Endothelial cell of umbilical vein (primary cell): ENCODE results near the gene ANXA2R. TPM values are rescaled to one million over a fixed set of nuclear protein-coding genes. Genes with fewer than 3 reads are reported as not detected.

Experiments used
- BruUV-seq: library from RNA; stranded (reverse); fragments of 400-500 nt; replicated peaks from 2 replicates; lab custom pipeline; 2021; lab: Mats Ljungman, UMichigan
- CTCF ChIA-PET: fragments of 300-600, 350-600 bp; sonication (Branson Sonifier 250); formaldehyde crosslinking; loops from one replicate; lab custom pipeline; 2021; ENCODE audit warnings: antibody characterized with exemption, inconsistent platforms; lab: Charles Lee
- POLR2A ChIA-PET: fragments of 300-600, 350-600 bp; sonication (Branson Sonifier 250); formaldehyde crosslinking; loops from one replicate; lab custom pipeline; 2021; ENCODE audit warnings: antibody characterized with exemption, inconsistent platforms; lab: Charles Lee
- DNase-seq: peaks from one replicate; pipeline ENCODE4 v3.0.0-alpha.2; 2011; ENCODE audit warnings: low read depth, low spot score
- FAIRE-seq: peaks from 2 replicates; lab custom pipeline; 2011; peaks lifted over from hg19 to GRCh38; lab: Jason Lieb, UNC
- H2AFZ ChIP-seq: 2 replicates; pipeline ENCODE4 v1.6.0; 2012; ENCODE audit warnings: low read depth, low read length, control low read depth, inconsistent platforms
- H3K27ac ChIP-seq: 2 replicates; pipeline ENCODE4 v1.5.1; 2011; ENCODE audit warnings: low read depth, mild to moderate bottlenecking, control low read depth, low read length, moderate library complexity; ENCODE audit not compliant: insufficient read depth
- H3K27me3 ChIP-seq, 2 experiments: 2 replicates each; pipeline versions ENCODE4 v1.6.0 to v1.6.1; 2011; ENCODE audit warnings: low read length in 2 of 2, mixed read lengths in 1 of 2; ENCODE audit not compliant: control insufficient read depth in 2 of 2, insufficient read depth in 2 of 2
- H3K36me3 ChIP-seq, 2 experiments: 2 replicates in 1 of 2; 3 replicates in 1 of 2; pipeline ENCODE4 v1.5.1; 2011; ENCODE audit warnings: low read length in 2 of 2, mild to moderate bottlenecking in 1 of 2, moderate library complexity in 1 of 2; ENCODE audit not compliant: control insufficient read depth in 2 of 2, insufficient read depth in 2 of 2; ENCODE audit errors: extremely low read depth in 1 of 2
- H3K4me1 ChIP-seq: 3 replicates; pipeline ENCODE4 v1.5.1; 2011; ENCODE audit warnings: mild to moderate bottlenecking, low read length; ENCODE audit not compliant: control insufficient read depth, insufficient read depth; ENCODE audit errors: extremely low read depth
- H3K4me2 ChIP-seq: 2 replicates; pipeline ENCODE4 v1.6.1; 2011; ENCODE audit warnings: low read length, control low read depth, mixed read lengths; ENCODE audit not compliant: insufficient read depth
- H3K4me3 ChIP-seq, 3 experiments: fragments of 200-600 bp in 1 of 3; sonication (generic), shearing (Covaris generic) in 1 of 3; replicated peaks in 1 of 3; 2 replicates each; pipeline ENCODE4 v1.5.1; 2011 to 2016; ENCODE audit warnings: control low read depth in 3 of 3, low read length in 3 of 3, mild to moderate bottlenecking in 2 of 3, inconsistent platforms in 1 of 3, low read depth in 1 of 3, moderate library complexity in 1 of 3; ENCODE audit not compliant: insufficient read depth in 1 of 3
- H3K79me2 ChIP-seq: 2 replicates; pipeline ENCODE4 v1.6.0; 2012; ENCODE audit warnings: low read length, inconsistent platforms; ENCODE audit not compliant: control insufficient read depth, insufficient read depth
- H3K9ac ChIP-seq: replicated peaks from 2 replicates; pipeline ENCODE3; 2011; ENCODE audit warnings: low read length, control low read depth; ENCODE audit not compliant: insufficient read depth; ENCODE audit errors: extremely low read depth
- H3K9me1 ChIP-seq: replicated peaks from 3 replicates; pipeline ENCODE4 v1.6.0; 2011; ENCODE audit warnings: mild to moderate bottlenecking, low read length; ENCODE audit not compliant: control insufficient read depth, insufficient read depth; ENCODE audit errors: extremely low read depth
- H3K9me3 ChIP-seq: replicated peaks from 2 replicates; pipeline ENCODE4 v1.5.1; 2012; ENCODE audit warnings: low read length, inconsistent platforms; ENCODE audit not compliant: control insufficient read depth, insufficient read depth
- H4K20me1 ChIP-seq: replicated peaks from 2 replicates; pipeline ENCODE3; 2011; ENCODE audit warnings: mild to moderate bottlenecking, low read length; ENCODE audit not compliant: control insufficient read depth, insufficient read depth; ENCODE audit errors: extremely low read depth
- EZH2 ChIP-seq: IDR thresholded peaks from 2 replicates; pipeline ENCODE4 v1.6.1; 2012; ENCODE audit warnings: borderline replicate concordance, low read depth, mild to moderate bottlenecking, moderate library complexity, low read length, inconsistent platforms; ENCODE audit not compliant: severe bottlenecking
- FOS ChIP-seq: IDR thresholded peaks from 2 replicates; pipeline ENCODE4 v1.6.1; 2011; ENCODE audit warnings: mild to moderate bottlenecking, low read length, moderate library complexity, borderline replicate concordance; ENCODE audit not compliant: insufficient read depth
- GATA2 ChIP-seq: IDR thresholded peaks from 2 replicates; pipeline ENCODE4 v1.7.0; 2011; ENCODE audit warnings: low read depth, mild to moderate bottlenecking, moderate library complexity, mixed read lengths, low read length; ENCODE audit not compliant: insufficient read length, insufficient read depth
- JUN ChIP-seq: IDR thresholded peaks from 2 replicates; pipeline ENCODE4 v1.6.1; 2011; ENCODE audit warnings: borderline replicate concordance, low read depth; ENCODE audit not compliant: insufficient read length, insufficient read depth
- MAX ChIP-seq: IDR thresholded peaks from 2 replicates; pipeline ENCODE4 v1.6.1; 2011; ENCODE audit not compliant: insufficient read depth, insufficient read length
- MYC ChIP-seq: IDR thresholded peaks from one replicate; pipeline ENCODE4 v1.6.1; 2011; ENCODE audit warnings: mild to moderate bottlenecking, low read depth, low read length
- POLR2A ChIP-seq: IDR thresholded peaks from 2 replicates; pipeline ENCODE4 v1.6.1; 2012; ENCODE audit warnings: low read depth, mild to moderate bottlenecking, control low read depth, low read length
- POLR2AphosphoS5 ChIP-seq: IDR thresholded peaks from 2 replicates; pipeline ENCODE4 v1.6.1; 2012; ENCODE audit warnings: low read depth, mild to moderate bottlenecking, control low read depth, low read length, moderate library complexity; ENCODE audit not compliant: insufficient read depth
- dilution Hi-C: fragments of 300-500 bp; cut with MboI; formaldehyde crosslinking; loops from one replicate; pipeline ENCODE4 v1.15.0; 2019; ENCODE audit warnings: low sequenced_read_pairs; ENCODE audit not compliant: extremely low pct_ligation_motif_present
- intact Hi-C: fragments of 100-400 bp; cut with micrococcal nuclease; formaldehyde crosslinking; loops from one replicate; pipeline ENCODE4 v1.10.0; 2022
- polyA plus RNA-seq, 4 experiments: library from polyadenylated mRNA; depleted of rRNA in 3 of 4; stranded (reverse) in 3 of 4; unstranded in 1 of 4; fragments of >200 nt; gene quantifications; 2 replicates each; pipeline versions ENCODE4 v1.2.1 to v1.2.3, GENCODE V29; 2011 to 2012; ENCODE audit warnings: missing spikeins in 1 of 4
- total RNA-seq: library from RNA; stranded (reverse); gene quantifications from 2 replicates; pipeline ENCODE4 v1.2.3, GENCODE V29; 2021

ANXA2R gene
- total and polyA plus RNA-seq, 2 donors (not counting 3 experiments of a cell fraction or from before 2014, with no cell fraction given), result 6.6 to 10.4 TPM

- Histone ChIP-seq H2AFZ (no peak overlapping the region), H3K4me1 (peaks cover 36% of the 10 kb centered on the region), H3K79me2 (peaks cover 53% of the 10 kb centered on the region), H3K4me2 (peak overlapping the region; percentile 85), H3K27ac (peak overlapping the region; percentile 77), H3K9me1 (no peaks in the 10 kb centered on the region), H3K9ac (peak overlapping the region; percentile 76), H3K36me3 (no peaks in the 10 kb centered on the region), H3K27me3 (no peaks in the 10 kb centered on the region), H4K20me1 (no peaks in the 10 kb centered on the region), H3K4me3 (peak overlapping the region in 1 of 3 experiments; percentile 87), H3K9me3 (no peaks in the 10 kb centered on the region)
- TF ChIP-seq GATA2 (no peak), EZH2 (no peak), MYC (no peak), JUN (no peak), MAX (no peak), POLR2A (no peak)
- dilution Hi-C loops (no loop called here), intact Hi-C loops (no loop called here)
- DNase-seq (peak; percentile 18), FAIRE-seq (peak; percentile 31)
- POLR2A ChIA-PET, result interaction anchor here (0.8 kb wide), 1 partner anchor 42 kb away, joined by 3 read pairs; no protein-coding TSS in a partner anchor
- no TSS peak for BruUV-seq
- CTCF ChIA-PET, result interaction anchor here (2.9 to 4.8 kb wide), 5 partner anchors 17 to 128 kb away, joined by 11 to 69 read pairs (median 46); no protein-coding TSS in a partner anchor
Measured at GRCh38 chr5:43036409-43036808, 3.7 kb downstream of the ANXA2R start.

GRCh38 chr5:43034591-43034968, 5.5 kb downstream of the ANXA2R start:
- DNase-seq, result peak; percentile 84
- Histone ChIP-seq H3K9ac (peak overlapping the region; percentile 1), H3K4me2 (peak overlapping the region; percentile 64), H3K4me3 (peak overlapping the region in 1 of 3 experiments; percentile 10), H3K79me2 (peaks cover 50% of the 10 kb centered on the region), H2AFZ (peak overlapping the region; percentile 58), H3K36me3 (no peaks in the 10 kb centered on the region), H3K4me1 (peaks cover 33% of the 10 kb centered on the region), H3K27me3 (no peaks in the 10 kb centered on the region), H3K27ac (peak overlapping the region; percentile 67), H4K20me1 (no peaks in the 10 kb centered on the region), H3K9me3 (no peaks in the 10 kb centered on the region), H3K9me1 (no peaks in the 10 kb centered on the region)
- dilution Hi-C loops, result no loop called here
- POLR2A ChIA-PET, result no interaction called here
- peak; percentile 94 for FAIRE-seq
- CTCF ChIA-PET, result no interaction called here
- BruUV-seq, result no TSS peak
- intact Hi-C loops, result loop anchor here (1.0 kb wide), 1 partner anchor 14 kb away; no protein-coding TSS in a partner anchor
- peak; percentile 39 for TF ChIP-seq POLR2A
- no peak for TF ChIP-seq EZH2
- TF ChIP-seq JUN, result peak; percentile 81
- TF ChIP-seq MAX, result no peak
- peak; percentile 93 for TF ChIP-seq FOS
- peak; percentile 36 for TF ChIP-seq POLR2AphosphoS5
- no peak for TF ChIP-seq GATA2
